Left cardiac atrium (tissue), 4 donors: ENCODE data around the gene POPDC3. TPM values are rescaled to one million over a fixed set of nuclear protein-coding genes. Genes with fewer than 3 reads are reported as not detected.

Source experiments
- ATAC-seq, 2 donors: fragments of 200-7000 bp; cut with Tn5 transposase; one replicate each; pipeline ENCODE4 v1.9.1; 2020; ENCODE audit warnings: mild to moderate bottlenecking in 2 of 2, moderate library complexity in 2 of 2
- DNase-seq: peaks from one replicate; pipeline ENCODE4 v3.0.0-alpha.2; 2020
- intact Hi-C, 2 donors: fragments of 100-400 bp; cut with DNase I; formaldehyde crosslinking; loops; one replicate each; pipeline versions ENCODE4 v1.14.1 to v1.15.1; 2022 to 2023
- total RNA-seq, 2 donors: library from RNA; stranded (reverse); fragmentation: NEBNext Ultra II Directional; extraction: Animal tissue kit (Norgen Biotek cat#: 25700); gene quantifications; one replicate each; pipeline ENCODE4 v1.2.1, GENCODE V29; 2021
- donor health status: DM: no; HTN: yes; CAD: no.
- donor health status: DM: no; HTN: yes; CAD: no; lungs with severe emphysema.
- donor health status: DM: yes; HTN: yes; CAD: no.
- donor health status: Dilated cardiomyopathy.

The POPDC3 gene
- total RNA-seq, 2 donors from 2014 or later = 34.5 to 35.5 TPM

DNA sequence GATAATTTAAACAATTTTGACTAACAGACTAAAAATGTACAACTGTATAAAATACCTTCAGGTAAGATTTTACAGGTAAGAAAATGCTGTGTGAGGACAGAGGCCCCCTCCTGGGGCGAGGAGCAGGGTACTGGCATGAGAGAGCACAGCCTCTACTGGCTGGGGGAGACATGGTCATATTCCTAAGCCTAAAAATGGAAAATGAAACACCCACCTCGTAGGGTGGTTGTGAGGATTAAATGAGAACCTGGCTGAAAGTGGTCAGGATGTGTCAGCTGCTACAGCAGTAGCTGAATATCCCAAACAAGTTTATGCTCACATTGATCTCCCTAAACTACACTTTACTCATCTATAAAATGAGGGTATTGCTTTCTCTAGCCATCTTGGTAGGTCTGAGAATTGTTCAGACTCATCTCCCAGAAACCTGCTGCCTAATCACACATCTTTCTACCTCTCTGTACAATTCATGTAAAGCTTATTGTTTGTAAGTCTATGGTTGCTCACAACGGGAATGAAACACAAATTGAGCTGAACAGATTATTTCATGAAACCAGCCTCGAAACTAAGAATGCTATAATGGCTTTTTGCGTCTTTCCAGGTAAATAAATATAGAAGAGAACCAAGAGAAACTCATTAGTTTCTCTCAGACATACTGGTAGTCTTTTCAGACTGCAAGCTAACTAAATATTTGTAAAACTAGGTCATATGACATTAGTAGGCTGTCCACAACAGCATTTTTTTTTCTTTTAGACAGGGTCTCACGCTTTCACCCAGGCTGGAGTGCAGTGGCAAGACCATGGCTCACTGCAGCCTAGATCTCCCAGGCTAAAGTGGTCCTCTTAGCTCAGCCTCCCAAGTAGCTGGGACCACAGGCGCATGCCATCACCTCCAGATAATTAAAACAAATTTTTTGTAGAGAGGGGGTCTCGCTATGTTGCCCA, 69.6 kb downstream of the POPDC3 start:
- intact Hi-C loops = no loop called here
- DNase-seq (no peak), ATAC-seq (no peak)

DNA sequence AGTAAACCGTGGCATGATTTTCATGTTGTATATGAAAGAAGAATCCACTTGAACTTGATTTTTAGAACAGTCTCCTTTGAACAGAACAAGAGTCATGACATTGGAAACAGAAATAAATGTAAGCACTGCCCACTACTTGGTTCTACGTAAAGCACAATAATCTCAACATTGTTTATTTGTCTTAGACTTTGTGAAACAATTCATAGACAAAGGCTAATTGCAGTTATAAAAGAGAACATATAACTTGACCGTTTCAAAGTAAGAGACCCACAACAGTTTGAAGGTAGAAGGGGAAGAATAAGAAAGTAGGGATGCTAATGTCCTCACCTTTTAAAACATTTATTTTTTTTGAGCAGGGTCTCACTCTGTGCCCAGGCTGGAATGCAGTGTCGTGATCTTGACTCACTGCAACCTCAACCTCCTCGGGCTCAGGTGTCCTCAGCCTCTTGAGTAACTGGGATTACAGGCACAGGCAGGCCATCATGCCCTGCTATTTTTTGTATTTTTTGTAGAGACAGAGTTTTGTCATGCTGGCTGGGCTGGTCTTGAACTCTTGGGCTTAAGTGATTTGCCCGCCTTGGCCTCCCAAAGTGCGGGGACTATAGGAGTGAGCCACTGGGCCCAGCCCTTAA, 71.1 kb downstream of the POPDC3 start:
- intact Hi-C loops = no loop called here
- ATAC-seq (no peak), DNase-seq (no peak)

Other genes with a start within 250 kb of the POPDC3 start
- not detected for gene LIN28B, start 222.9 kb downstream of the POPDC3 start, total RNA-seq
- gene PREP, start 223.1 kb upstream of the POPDC3 start, total RNA-seq = 10 to 100 TPM; 23.8 to 29.6 TPM